HG03045 (cell line): ENCODE measurements around the gene KRTAP5-10.
"Not testable (repeated sequence)": the region's sequence is repeated elsewhere in the genome, so short reads cannot be mapped to it uniquely, and the experiment has no call there.

Experiments used
- ATAC-seq: cut with Tn5 transposase; IDR thresholded peaks from one replicate; pipeline ENCODE4 v1.9.1; 2021; ENCODE audit warnings: mild to moderate bottlenecking, moderate library complexity; ENCODE audit not compliant: unreplicated experiment

Gene KRTAP5-10

GRCh38 chr11:71565263-71565662, at the start of gene KRTAP5-10:
Gene KRTAP5-10, plus strand, starts transcription at chr11:71565563. Its CDS starts 25 bp downstream, at chr11:71565588.
- ATAC-seq = no peak

- no peak for ATAC-seq
These were observed 46.6 kb upstream of the KRTAP5-10 start for GRCh38 chr11:71518506-71519471.

- no peak for ATAC-seq
These were observed 45.8 kb upstream of the KRTAP5-10 start for GRCh38 chr11:71519546-71519945.

- ATAC-seq = no peak
These were observed 40.0 kb upstream of the KRTAP5-10 start for GRCh38 chr11:71525188-71525937.

- ATAC-seq = no peak
These were observed 39.3 kb upstream of the KRTAP5-10 start for GRCh38 chr11:71525938-71526495.

GRCh38 chr11:71526796-71527575, 38.4 kb upstream of the KRTAP5-10 start, which contains the start of gene KRTAP5-7:
Gene KRTAP5-7, plus strand, starts transcription at chr11:71527267. Its CDS starts 34 bp downstream, at chr11:71527301.
- ATAC-seq = not testable (repeated sequence)

- ATAC-seq = no peak
These were observed 37.7 kb upstream of the KRTAP5-10 start for GRCh38 chr11:71527576-71528210.

- ATAC-seq = no peak
These were observed 34.8 kb upstream of the KRTAP5-10 start for GRCh38 chr11:71530602-71531001.

GRCh38 chr11:71532036-71532610, 33.2 kb upstream of the KRTAP5-10 start:
- no peak for ATAC-seq

- not testable (repeated sequence) for ATAC-seq
These were observed 30.4 kb upstream of the KRTAP5-10 start for GRCh38 chr11:71534711-71535608.

- no peak for ATAC-seq
These were observed 29.5 kb upstream of the KRTAP5-10 start for GRCh38 chr11:71535825-71536224.

- ATAC-seq = no peak
These were observed 27.8 kb upstream of the KRTAP5-10 start for GRCh38 chr11:71537537-71537936.

- ATAC-seq = not testable (repeated sequence)
These were observed 27.2 kb upstream of the KRTAP5-10 start, which contains the start of gene KRTAP5-8 for GRCh38 chr11:71537977-71538665. Gene KRTAP5-8, plus strand, starts transcription at chr11:71538025. Its CDS starts 31 bp downstream, at chr11:71538056.

GRCh38 chr11:71538666-71538990, 26.7 kb upstream of the KRTAP5-10 start:
- no peak for ATAC-seq

GRCh38 chr11:71539017-71539416, 26.3 kb upstream of the KRTAP5-10 start:
- no peak for ATAC-seq

- ATAC-seq = not testable (repeated sequence)
These were observed 25.4 kb upstream of the KRTAP5-10 start for GRCh38 chr11:71539971-71540370.

- ATAC-seq = not testable (repeated sequence)
These were observed 24.6 kb upstream of the KRTAP5-10 start for GRCh38 chr11:71540521-71541304.
